Measurements from ENCODE around the gene GALNT8.

Gene GALNT8

GRCh38 chr12:4769073-4769472, 48.9 kb downstream of the GALNT8 start:
- H3K27ac ChIP-seq (replicated peaks): no peak overlapping the region
- H3K27me3 ChIP-seq (ENCODE audit: insufficient read depth, poor library complexity, severe bottlenecking): peaks cover under 1% of the 10 kb centered on the region
- H3K4me3 ChIP-seq (replicated peaks; ENCODE audit: insufficient read depth, low read length): no peak overlapping the region
- no peak for DNase-seq (ENCODE audit: low read depth in 1 of 2, low spot score in 1 of 2)
- TF ChIP-seq GABPA (IDR thresholded peaks at IDR 0.05; ENCODE audit: low read depth): no peak
- peak; percentile 48; the same call in 1 of the 2 replicates for TF ChIP-seq SPI1 (IDR thresholded peaks at IDR 0.05; ENCODE audit: borderline replicate concordance, low read depth)
- no peak for TF ChIP-seq REST (IDR thresholded peaks at IDR 0.05; ENCODE audit: insufficient replicate concordance, low read depth)

- TF ChIP-seq SPI1 (IDR thresholded peaks at IDR 0.05; ENCODE audit: borderline replicate concordance, low read depth) (no peak), CTCF (IDR thresholded peaks at IDR 0.05; ENCODE audit: insufficient read depth, low read length) (no peak), REST (IDR thresholded peaks at IDR 0.05; ENCODE audit: insufficient replicate concordance, low read depth) (no peak), GABPA (IDR thresholded peaks at IDR 0.05; ENCODE audit: low read depth) (no peak), POLR2AphosphoS5 (IDR thresholded peaks at IDR 0.05; ENCODE audit: low read depth) (no peak)
- no peak overlapping the region for H3K27ac ChIP-seq (replicated peaks)
- no peak for DNase-seq (ENCODE audit: low read depth in 1 of 2, low spot score in 1 of 2)
- peaks cover 3% of the 10 kb centered on the region for H3K27me3 ChIP-seq (ENCODE audit: insufficient read depth, poor library complexity, severe bottlenecking)
- H3K4me3 ChIP-seq (replicated peaks; ENCODE audit: insufficient read depth, low read length): no peak overlapping the region
These were observed 51.2 kb downstream of the GALNT8 start for GRCh38 chr12:4771172-4771959.

GRCh38 chr12:4771960-4772566, 51.9 kb downstream of the GALNT8 start:
- H3K4me3 ChIP-seq (replicated peaks; ENCODE audit: insufficient read depth, low read length): no peak overlapping the region
- DNase-seq (ENCODE audit: low read depth in 1 of 2, low spot score in 1 of 2): no peak
- H3K27ac ChIP-seq (replicated peaks): no peak overlapping the region
- H3K27me3 ChIP-seq (ENCODE audit: insufficient read depth, poor library complexity, severe bottlenecking): peaks cover 3% of the 10 kb centered on the region
- TF ChIP-seq SPI1 (IDR thresholded peaks at IDR 0.05; ENCODE audit: borderline replicate concordance, low read depth) (no peak), CTCF (IDR thresholded peaks at IDR 0.05; ENCODE audit: insufficient read depth, low read length) (no peak), GABPA (IDR thresholded peaks at IDR 0.05; ENCODE audit: low read depth) (no peak), REST (IDR thresholded peaks at IDR 0.05; ENCODE audit: insufficient replicate concordance, low read depth) (no peak)

Measured in HL-60 (cell line).